Stimulated activated CD4-positive, alpha-beta T cell treated with anti-CD3 and anti-CD28 coated beads, Interleukin-15, amount 100 ng/mL, for 48 hours (primary cell): ENCODE results near the gene CUEDC1.

Experiments
- DNase-seq, 2 donors: peaks; one replicate each; pipeline ENCODE4 v3.0.0-alpha.2; 2020; ENCODE audit warnings: low read depth in 2 of 2

Gene CUEDC1

GRCh38 chr17:57955183-57955931 lies at the start of gene CUEDC1:
TSS of gene CUEDC1 (minus strand) at chr17:57955412. CDS start at chr17:57885564, 69,848 bp downstream.
- peak in 1 of 2 donors; percentile 65 for DNase-seq

- DNase-seq, result no peak
These were observed 48.8 kb upstream of the CUEDC1 start for GRCh38 chr17:58004060-58004459.

GRCh38 chr17:58002973-58003372 lies 47.8 kb upstream of the CUEDC1 start:
- DNase-seq, result no peak

GRCh38 chr17:58002154-58002948 lies 47.1 kb upstream of the CUEDC1 start:
- no peak for DNase-seq

- no peak for DNase-seq
These were observed 46.4 kb upstream of the CUEDC1 start for GRCh38 chr17:58001461-58002124.

GRCh38 chr17:57999496-58000017 lies 44.3 kb upstream of the CUEDC1 start:
- DNase-seq, result no peak

- DNase-seq, result no peak
These were observed 43.8 kb upstream of the CUEDC1 start for GRCh38 chr17:57999010-57999495.

GRCh38 chr17:57997085-57997809 lies 42.0 kb upstream of the CUEDC1 start:
- no peak for DNase-seq

GRCh38 chr17:57995076-57995956 lies 40.1 kb upstream of the CUEDC1 start:
- peak; percentile 45 to 51 for DNase-seq

GRCh38 chr17:57994436-57994835 lies 39.2 kb upstream of the CUEDC1 start:
- DNase-seq, result no peak

- DNase-seq, result no peak
These were observed 38.5 kb upstream of the CUEDC1 start for GRCh38 chr17:57993471-57994365.

GRCh38 chr17:57991537-57991936 lies 36.3 kb upstream of the CUEDC1 start:
- DNase-seq, result no peak

GRCh38 chr17:57990037-57990436 lies 34.8 kb upstream of the CUEDC1 start:
- DNase-seq, result no peak

- DNase-seq, result peak; percentile 41 to 49
These were observed 33.4 kb upstream of the CUEDC1 start for GRCh38 chr17:57988301-57989250.

- DNase-seq, result peak; percentile 52 to 64
These were observed 32.5 kb upstream of the CUEDC1 start, which contains the start of gene VEZF1 for GRCh38 chr17:57987581-57988300. TSS of gene VEZF1 (minus strand) at chr17:57988254. CDS start at chr17:57988111, 143 bp downstream.

- DNase-seq, result peak in 1 of 2 donors; percentile 26
These were observed 31.8 kb upstream of the CUEDC1 start for GRCh38 chr17:57986841-57987580.

GRCh38 chr17:57985675-57985974 lies 30.4 kb upstream of the CUEDC1 start:
- DNase-seq, result no peak
